ENCODE data around the gene DSE. TPM values are rescaled to one million over a fixed set of nuclear protein-coding genes. Genes with fewer than 3 reads are reported as not detected.
"Not testable (repeated sequence)": the region's sequence is repeated elsewhere in the genome, so short reads cannot be mapped to it uniquely, and the experiment has no call there.

Gene DSE
- polyA plus RNA-seq (2013), result 12.6 TPM

DNA sequence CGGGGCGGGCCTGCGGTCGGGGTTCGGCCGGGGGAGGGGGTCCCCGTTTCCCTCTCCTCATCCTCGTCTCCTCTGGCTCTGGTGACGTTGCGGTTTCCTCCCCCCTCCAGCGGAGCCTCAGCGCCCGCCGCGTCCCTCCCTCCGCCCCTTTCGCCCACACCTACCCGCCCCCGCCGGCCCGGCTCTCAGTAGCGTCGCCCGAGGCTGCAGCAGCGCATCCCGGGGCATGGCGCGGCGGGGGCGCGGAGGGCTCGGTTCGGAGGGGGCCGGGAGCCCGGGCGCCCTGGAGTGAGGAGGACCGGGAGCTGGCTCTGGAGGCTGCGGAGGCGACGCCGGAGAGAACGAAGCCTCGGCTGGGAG lies at the start of gene DSE:
DSE (plus strand) TSS at position 188 of the 360 bp plus-strand sequence. CDS start 28,304 bp downstream, outside the sequence.
- peak; percentile 81 to 91 (median 89) for DNase-seq
- Histone ChIP-seq H3K4me1 (ENCODE audit: control extremely low read depth in 1 of 4, control insufficient read depth in 4 of 4, insufficient read depth in 4 of 4, low read length in 3 of 4) (peaks cover 7 to 37% (median 14%) of the 10 kb centered on the region in 4 experiments), H3K4me3 (ENCODE audit: control insufficient read depth in 1 of 7, extremely low read depth in 1 of 7, insufficient read depth in 4 of 7, low read depth in 2 of 7, low read length in 6 of 7) (peak within 1 kb of the TSS; percentile 74 to 88 (median 84)), H3K9me3 (ENCODE audit: control extremely low read depth in 1 of 5, control insufficient read depth in 4 of 5, insufficient read depth in 2 of 5, low read depth in 1 of 5, low read length in 4 of 5) (no peaks in the 10 kb centered on the region), H3K36me3 (ENCODE audit: control insufficient read depth in 4 of 4, insufficient read depth in 4 of 4, low read length in 3 of 4) (no peaks in the 10 kb centered on the region), H3K27me3 (replicated peaks in 2 of 5; ENCODE audit: control insufficient read depth in 4 of 5, insufficient read depth in 5 of 5, low read length in 4 of 5) (no peaks in the 10 kb centered on the region), H3K27ac (ENCODE audit: insufficient read depth in 1 of 2, low read depth in 1 of 2, low read length in 2 of 2, poor library complexity in 1 of 2, severe bottlenecking in 2 of 2) (peak within 1 kb of the TSS in 1 of 2 experiments; percentile 54)
- CTCF ChIA-PET, result interaction anchor here (1.6 to 2.1 kb wide), 3 partner anchors 19 to 57 kb away, joined by 4 to 9 read pairs (median 8); no protein-coding TSS in a partner anchor
- POLR2A ChIA-PET, result interaction anchor here (0.6 to 2.1 kb wide), 4 partner anchors 16 to 91 kb away, joined by 3 to 7 read pairs (median 4); partner anchors contain the start of gene TSPYL1
- under 1% methylated on average over 40 of the region's 43 CpGs for WGBS (ENCODE audit: insufficient coverage)

DNA sequence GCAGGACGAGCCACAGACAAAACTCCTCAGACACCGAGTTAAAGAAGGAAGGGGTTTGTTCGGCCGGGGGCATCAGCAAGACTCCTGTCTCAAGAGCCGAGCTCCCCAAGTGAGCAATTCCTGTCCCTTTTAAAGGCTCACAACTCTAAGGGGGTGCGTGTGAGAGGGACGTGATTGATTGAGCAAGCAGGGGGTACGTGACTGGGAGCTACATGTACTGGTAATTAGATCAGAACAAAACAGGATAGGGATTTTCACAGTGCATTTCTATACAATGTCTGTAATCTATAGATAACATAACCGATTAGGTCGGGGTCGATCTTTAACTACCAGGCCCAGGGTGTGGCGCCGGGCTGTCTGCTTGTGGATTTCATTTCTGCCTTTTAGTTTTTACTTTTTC lies 48.8 kb upstream of the DSE start:
- H3K36me3 ChIP-seq (ENCODE audit: control insufficient read depth in 4 of 4, insufficient read depth in 4 of 4, low read length in 3 of 4); H3K27me3 ChIP-seq (replicated peaks in 2 of 5; ENCODE audit: control insufficient read depth in 4 of 5, insufficient read depth in 5 of 5, low read length in 4 of 5); POLR2A ChIA-PET; H3K9me3 ChIP-seq (ENCODE audit: control extremely low read depth in 1 of 5, control insufficient read depth in 4 of 5, insufficient read depth in 2 of 5, low read depth in 1 of 5, low read length in 4 of 5); H3K4me3 ChIP-seq (ENCODE audit: control insufficient read depth in 1 of 7, extremely low read depth in 1 of 7, insufficient read depth in 4 of 7, low read depth in 2 of 7, low read length in 6 of 7); H3K27ac ChIP-seq (ENCODE audit: insufficient read depth in 1 of 2, low read depth in 1 of 2, low read length in 2 of 2, poor library complexity in 1 of 2, severe bottlenecking in 2 of 2); DNase-seq; H3K4me1 ChIP-seq (ENCODE audit: control extremely low read depth in 1 of 4, control insufficient read depth in 4 of 4, insufficient read depth in 4 of 4, low read length in 3 of 4): not testable (repeated sequence)
- CTCF ChIA-PET, result interaction anchor here (0.9 kb wide), 1 partner anchor 124 kb away, joined by 3 read pairs; no protein-coding TSS in a partner anchor
- WGBS (ENCODE audit: insufficient coverage), result 98% methylated on average over 6 of the region's 13 CpGs

DNA sequence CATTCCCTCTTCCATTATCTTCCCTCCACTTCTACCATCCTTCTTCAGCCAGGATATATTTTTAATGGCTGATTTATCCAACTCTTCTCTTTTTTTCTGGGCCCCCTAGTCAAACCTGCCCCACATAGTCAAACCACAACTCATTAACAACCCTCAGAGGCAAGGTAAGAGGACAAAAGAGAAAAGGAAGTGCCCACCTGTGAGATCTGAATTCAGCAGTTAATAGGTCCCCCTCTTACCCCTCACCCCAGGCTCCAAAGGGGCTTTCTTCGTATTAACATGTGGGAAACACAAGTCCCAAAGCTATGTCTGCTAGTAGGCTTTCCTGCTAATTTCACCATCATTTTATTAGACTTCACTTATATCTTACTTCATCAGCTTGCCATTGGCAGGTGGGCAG lies 46.9 kb upstream of the DSE start:
- Histone ChIP-seq H3K36me3 (ENCODE audit: control insufficient read depth in 4 of 4, insufficient read depth in 4 of 4, low read length in 3 of 4) (peaks cover 0 to 2% (median 0%) of the 10 kb centered on the region in 4 experiments), H3K4me3 (ENCODE audit: control insufficient read depth in 1 of 7, extremely low read depth in 1 of 7, insufficient read depth in 4 of 7, low read depth in 2 of 7, low read length in 6 of 7) (no peak overlapping the region), H3K9me3 (ENCODE audit: control extremely low read depth in 1 of 5, control insufficient read depth in 4 of 5, insufficient read depth in 2 of 5, low read depth in 1 of 5, low read length in 4 of 5) (no peaks in the 10 kb centered on the region), H3K27ac (ENCODE audit: insufficient read depth in 1 of 2, low read depth in 1 of 2, low read length in 2 of 2, poor library complexity in 1 of 2, severe bottlenecking in 2 of 2) (no peak overlapping the region), H3K27me3 (replicated peaks in 2 of 5; ENCODE audit: control insufficient read depth in 4 of 5, insufficient read depth in 5 of 5, low read length in 4 of 5) (no peaks in the 10 kb centered on the region), H3K4me1 (ENCODE audit: control extremely low read depth in 1 of 4, control insufficient read depth in 4 of 4, insufficient read depth in 4 of 4, low read length in 3 of 4) (no peaks in the 10 kb centered on the region)
- no peak for DNase-seq
- ChIA-PET CTCF (interaction anchor here (0.8 to 1.2 kb wide), 2 partner anchors 195 to 209 kb away, joined by 3 read pairs; no protein-coding TSS in a partner anchor), POLR2A (no interaction called here)
- 100% methylated on average over 1 of the region's 1 CpG for WGBS (ENCODE audit: insufficient coverage)

DNA sequence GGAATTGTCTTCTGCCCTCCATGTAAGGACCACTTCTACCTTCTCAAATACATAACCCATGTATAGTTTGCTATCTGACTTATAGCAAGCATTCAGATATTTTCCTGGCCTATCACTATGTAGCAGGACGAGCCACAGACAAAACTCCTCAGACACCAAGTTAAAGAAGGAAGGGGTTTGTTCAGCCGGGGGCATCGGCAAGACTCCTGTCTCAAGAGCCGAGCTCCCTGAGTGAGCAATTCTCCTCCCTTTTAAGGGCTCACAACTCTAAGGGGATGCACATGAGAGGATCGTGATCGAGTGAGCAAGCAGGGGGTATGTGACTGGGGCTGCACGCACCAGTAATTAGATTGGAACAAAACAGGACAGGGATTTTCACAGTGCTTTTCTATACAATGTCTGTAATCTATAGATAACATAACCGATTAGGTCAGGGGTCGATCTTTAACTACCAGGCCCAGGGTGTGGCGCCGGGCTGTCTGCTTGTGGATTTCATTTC lies 45.1 kb upstream of the DSE start:
- WGBS (ENCODE audit: insufficient coverage), result 100% methylated on average over 1 of the region's 11 CpGs
- POLR2A ChIA-PET; H3K27me3 ChIP-seq (replicated peaks in 2 of 5; ENCODE audit: control insufficient read depth in 4 of 5, insufficient read depth in 5 of 5, low read length in 4 of 5); DNase-seq; H3K36me3 ChIP-seq (ENCODE audit: control insufficient read depth in 4 of 4, insufficient read depth in 4 of 4, low read length in 3 of 4); H3K4me1 ChIP-seq (ENCODE audit: control extremely low read depth in 1 of 4, control insufficient read depth in 4 of 4, insufficient read depth in 4 of 4, low read length in 3 of 4); H3K27ac ChIP-seq (ENCODE audit: insufficient read depth in 1 of 2, low read depth in 1 of 2, low read length in 2 of 2, poor library complexity in 1 of 2, severe bottlenecking in 2 of 2); H3K4me3 ChIP-seq (ENCODE audit: control insufficient read depth in 1 of 7, extremely low read depth in 1 of 7, insufficient read depth in 4 of 7, low read depth in 2 of 7, low read length in 6 of 7); H3K9me3 ChIP-seq (ENCODE audit: control extremely low read depth in 1 of 5, control insufficient read depth in 4 of 5, insufficient read depth in 2 of 5, low read depth in 1 of 5, low read length in 4 of 5): not testable (repeated sequence)
- CTCF ChIA-PET, result interaction anchor here (0.9 kb wide), 1 partner anchor 33 kb away, joined by 3 read pairs; no protein-coding TSS in a partner anchor

DNA sequence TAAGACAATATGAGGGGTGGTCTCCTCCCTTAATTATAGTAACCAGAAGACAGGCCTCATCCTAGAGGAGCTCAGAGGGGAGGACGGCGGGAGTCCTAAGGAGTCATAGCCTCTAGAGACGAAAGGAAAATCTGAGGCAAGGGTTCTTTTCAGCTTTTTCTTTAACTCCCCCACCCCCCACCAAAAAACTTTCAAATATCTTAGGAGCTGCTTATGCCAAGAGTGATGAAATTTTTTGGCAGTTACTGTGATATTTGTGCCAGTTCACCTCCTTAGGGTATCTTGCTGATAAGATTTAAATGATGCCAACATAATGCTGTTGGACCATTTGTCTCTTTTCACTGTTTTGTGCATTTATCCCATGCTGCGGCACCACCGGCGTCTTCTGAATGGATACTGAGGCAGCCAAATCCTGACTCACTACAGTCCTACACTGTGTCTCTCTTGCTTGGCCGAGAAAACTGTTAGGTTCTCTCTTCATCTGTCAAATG lies 44.5 kb upstream of the DSE start:
- ChIA-PET POLR2A (no interaction called here), CTCF (no interaction called here)
- Histone ChIP-seq H3K4me1 (ENCODE audit: control extremely low read depth in 1 of 4, control insufficient read depth in 4 of 4, insufficient read depth in 4 of 4, low read length in 3 of 4) (no peaks in the 10 kb centered on the region), H3K4me3 (ENCODE audit: control insufficient read depth in 1 of 7, extremely low read depth in 1 of 7, insufficient read depth in 4 of 7, low read depth in 2 of 7, low read length in 6 of 7) (no peak overlapping the region), H3K27me3 (replicated peaks in 2 of 5; ENCODE audit: control insufficient read depth in 4 of 5, insufficient read depth in 5 of 5, low read length in 4 of 5) (no peaks in the 10 kb centered on the region), H3K36me3 (ENCODE audit: control insufficient read depth in 4 of 4, insufficient read depth in 4 of 4, low read length in 3 of 4) (peaks cover 0 to 2% (median 0%) of the 10 kb centered on the region in 4 experiments), H3K9me3 (ENCODE audit: control extremely low read depth in 1 of 5, control insufficient read depth in 4 of 5, insufficient read depth in 2 of 5, low read depth in 1 of 5, low read length in 4 of 5) (no peaks in the 10 kb centered on the region), H3K27ac (ENCODE audit: insufficient read depth in 1 of 2, low read depth in 1 of 2, low read length in 2 of 2, poor library complexity in 1 of 2, severe bottlenecking in 2 of 2) (no peak overlapping the region)
- WGBS (ENCODE audit: insufficient coverage), result 100% methylated on average over 6 of the region's 7 CpGs
- no peak for DNase-seq

DNA sequence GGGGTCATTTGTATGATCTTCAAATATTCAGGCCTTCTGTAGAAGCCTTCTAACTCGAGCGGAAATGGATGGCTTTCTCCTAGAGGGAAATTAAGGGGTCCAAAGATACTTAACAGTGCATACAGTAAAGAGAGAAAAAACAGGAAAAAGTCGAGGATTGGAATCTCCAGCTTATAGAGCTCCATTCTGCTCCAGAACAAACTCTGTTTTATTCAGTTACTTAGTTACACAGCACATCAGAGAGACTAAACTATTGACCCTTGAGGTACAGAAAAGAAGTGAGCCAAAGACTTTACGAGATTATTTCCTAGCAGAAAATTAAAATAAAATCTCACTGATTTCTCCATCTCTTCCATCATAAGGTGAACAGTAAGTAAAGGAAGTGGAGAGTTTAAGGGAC lies 43.8 kb upstream of the DSE start:
- 100% methylated on average over 2 of the region's 4 CpGs for WGBS (ENCODE audit: insufficient coverage)
- CTCF ChIA-PET, result no interaction called here
- Histone ChIP-seq H3K27ac (ENCODE audit: insufficient read depth in 1 of 2, low read depth in 1 of 2, low read length in 2 of 2, poor library complexity in 1 of 2, severe bottlenecking in 2 of 2) (no peak overlapping the region), H3K4me3 (ENCODE audit: control insufficient read depth in 1 of 7, extremely low read depth in 1 of 7, insufficient read depth in 4 of 7, low read depth in 2 of 7, low read length in 6 of 7) (no peak overlapping the region), H3K27me3 (replicated peaks in 2 of 5; ENCODE audit: control insufficient read depth in 4 of 5, insufficient read depth in 5 of 5, low read length in 4 of 5) (no peaks in the 10 kb centered on the region), H3K36me3 (ENCODE audit: control insufficient read depth in 4 of 4, insufficient read depth in 4 of 4, low read length in 3 of 4) (peaks cover 0 to 2% (median 0%) of the 10 kb centered on the region in 4 experiments), H3K9me3 (ENCODE audit: control extremely low read depth in 1 of 5, control insufficient read depth in 4 of 5, insufficient read depth in 2 of 5, low read depth in 1 of 5, low read length in 4 of 5) (no peaks in the 10 kb centered on the region), H3K4me1 (ENCODE audit: control extremely low read depth in 1 of 4, control insufficient read depth in 4 of 4, insufficient read depth in 4 of 4, low read length in 3 of 4) (no peaks in the 10 kb centered on the region)
- POLR2A ChIA-PET, result no interaction called here
- no peak for DNase-seq

DNA sequence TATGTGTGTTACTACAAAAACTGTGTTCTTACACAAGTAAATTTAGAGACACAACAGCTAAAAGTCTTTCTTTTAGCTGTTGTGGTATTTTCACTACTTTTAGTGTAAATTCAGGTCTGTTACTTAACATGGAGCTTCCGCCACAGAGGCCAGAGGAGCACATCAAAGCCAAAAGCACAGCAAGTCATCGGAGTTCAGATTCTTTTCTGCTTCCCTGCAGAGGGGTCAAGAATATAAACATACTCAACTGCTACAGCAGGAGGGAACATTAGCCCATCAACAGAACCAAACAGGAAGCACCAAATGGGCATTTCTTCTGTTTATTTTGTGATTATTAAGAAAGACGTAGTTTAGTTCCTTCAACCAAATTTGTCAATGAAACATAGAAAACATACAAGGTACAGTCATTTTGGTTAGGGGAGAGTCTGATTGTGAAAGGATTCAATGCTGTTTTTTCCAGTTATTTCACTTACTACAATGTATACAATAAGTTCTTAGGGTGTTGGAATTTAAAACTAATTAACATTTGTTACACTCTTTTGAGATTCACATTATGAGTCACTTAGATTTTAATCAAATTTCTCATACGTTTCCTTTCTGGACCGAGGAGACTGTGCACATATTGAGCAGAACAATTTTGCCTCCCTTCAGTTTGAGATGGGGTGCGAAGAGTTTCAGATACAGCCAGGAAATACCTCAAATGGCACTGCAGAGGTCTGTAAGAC lies 42.8 kb upstream of the DSE start:
- Histone ChIP-seq H3K4me3 (ENCODE audit: control insufficient read depth in 1 of 7, extremely low read depth in 1 of 7, insufficient read depth in 4 of 7, low read depth in 2 of 7, low read length in 6 of 7) (no peak overlapping the region), H3K27me3 (replicated peaks in 2 of 5; ENCODE audit: control insufficient read depth in 4 of 5, insufficient read depth in 5 of 5, low read length in 4 of 5) (no peaks in the 10 kb centered on the region), H3K36me3 (ENCODE audit: control insufficient read depth in 4 of 4, insufficient read depth in 4 of 4, low read length in 3 of 4) (peaks cover 0 to 2% (median 0%) of the 10 kb centered on the region in 4 experiments), H3K4me1 (ENCODE audit: control extremely low read depth in 1 of 4, control insufficient read depth in 4 of 4, insufficient read depth in 4 of 4, low read length in 3 of 4) (no peaks in the 10 kb centered on the region), H3K9me3 (ENCODE audit: control extremely low read depth in 1 of 5, control insufficient read depth in 4 of 5, insufficient read depth in 2 of 5, low read depth in 1 of 5, low read length in 4 of 5) (peaks cover 0 to 3% (median 0%) of the 10 kb centered on the region in 5 experiments), H3K27ac (ENCODE audit: insufficient read depth in 1 of 2, low read depth in 1 of 2, low read length in 2 of 2, poor library complexity in 1 of 2, severe bottlenecking in 2 of 2) (no peak overlapping the region)
- POLR2A ChIA-PET, result no interaction called here
- DNase-seq, result no peak
- WGBS (ENCODE audit: insufficient coverage), result 91% methylated on average over 4 of the region's 6 CpGs
- CTCF ChIA-PET, result no interaction called here

All from common myeloid progenitor, CD34-positive (primary cell).